ENCODE measurements around the gene NYAP2.

- TF ChIP-seq CTCF (IDR thresholded peaks at IDR 0.05), result peak in 4 of 6 experiments; percentile 24 to 54 (median 28)
- TF ChIP-seq POLR2A (IDR thresholded peaks at IDR 0.05), result no peak
Measured at GRCh38 chr2:225670111-225670974, 270.8 kb downstream of the NYAP2 start.
